Neural progenitor cell (in vitro differentiated cells): ENCODE measurements around the gene BRSK2. TPM values are rescaled to one million over a fixed set of nuclear protein-coding genes. Genes with fewer than 3 reads are reported as not detected.

Experiments used
- DNase-seq: peaks from one replicate; pipeline ENCODE4 v3.0.0-alpha.2; 2016; ENCODE audit warnings: low spot score
- H2AFZ ChIP-seq: fragments of 200-600 bp; sonication (generic); replicated peaks from 2 replicates; pipeline ENCODE4 v1.6.1; 2016; ENCODE audit warnings: antibody characterized with exemption
- H3F3A ChIP-seq: fragments of 200-600 bp; sonication (generic); 2 replicates; pipeline ENCODE4 v1.6.1; 2016; ENCODE audit warnings: antibody characterized with exemption, low read depth
- H3K27ac ChIP-seq: fragments of 200-600 bp; sonication (generic); 2 replicates; pipeline ENCODE4 v1.5.1; 2016; ENCODE audit warnings: mild to moderate bottlenecking
- H3K27me3 ChIP-seq: fragments of 200-600 bp; sonication (generic); 2 replicates; pipeline ENCODE4 v1.6.1; 2016; ENCODE audit warnings: mild to moderate bottlenecking, moderate library complexity
- H3K36me3 ChIP-seq: fragments of 200-600 bp; sonication (generic); 2 replicates; pipeline ENCODE4 v1.5.1; 2016
- H3K4me1 ChIP-seq: fragments of 200-600 bp; sonication (generic); 2 replicates; pipeline ENCODE4 v1.6.1; 2016; ENCODE audit warnings: mixed run types
- H3K4me2 ChIP-seq: fragments of 200-600 bp; sonication (generic); 2 replicates; pipeline ENCODE4 v1.6.1; 2016
- H3K4me3 ChIP-seq: fragments of 200-600 bp; sonication (generic); 2 replicates; pipeline ENCODE4 v1.5.1; 2016
- H3K79me2 ChIP-seq: fragments of 200-600 bp; sonication (generic); 2 replicates; pipeline ENCODE4 v1.6.1; 2016; ENCODE audit warnings: low read depth
- H3K9ac ChIP-seq: fragments of 200-600 bp; sonication (generic); 2 replicates; pipeline ENCODE4 v1.6.1; 2016
- H3K9me3 ChIP-seq: fragments of 200-600 bp; sonication (generic); 2 replicates; pipeline ENCODE4 v1.5.1; 2016; ENCODE audit warnings: low read depth
- H4K20me1 ChIP-seq: fragments of 200-600 bp; sonication (generic); 2 replicates; pipeline ENCODE4 v1.6.1; 2016; ENCODE audit warnings: low read depth
- H3K27ac Mint-ChIP-seq: 3 replicates; pipeline ENCODE4 v1.8.0; 2021; ENCODE audit warnings: mixed read lengths
- H3K27me3 Mint-ChIP-seq: 2 replicates; pipeline ENCODE4 v1.8.0; 2022; ENCODE audit warnings: low read depth, mild to moderate bottlenecking, inconsistent platforms, moderate library complexity, mixed read lengths; ENCODE audit not compliant: insufficient read depth
- H3K36me3 Mint-ChIP-seq: 3 replicates; pipeline ENCODE4 v1.8.0; 2021; ENCODE audit warnings: mixed read lengths
- H3K4me1 Mint-ChIP-seq: 3 replicates; pipeline ENCODE4 v1.8.0; 2021; ENCODE audit warnings: mixed read lengths
- H3K4me3 Mint-ChIP-seq: 3 replicates; pipeline ENCODE4 v1.8.0; 2021; ENCODE audit warnings: mild to moderate bottlenecking, moderate library complexity, mixed read lengths
- H3K9me3 Mint-ChIP-seq: 3 replicates; pipeline ENCODE4 v1.8.0; 2020; ENCODE audit warnings: mixed read lengths
- EZH2 ChIP-seq: fragments of 200-600 bp; sonication (generic); IDR thresholded peaks from 2 replicates; pipeline ENCODE4 v1.6.1; 2017; ENCODE audit warnings: antibody characterized with exemption, mild to moderate bottlenecking, moderate library complexity
- EZH2phosphoT487 ChIP-seq: fragments of 200-600 bp; sonication (generic); IDR thresholded peaks from 2 replicates; pipeline ENCODE4 v1.6.1; 2017; ENCODE audit warnings: antibody characterized with exemption
- total RNA-seq: library from RNA; depleted of rRNA; stranded (reverse); fragments of >200 nt; gene quantifications from 2 replicates; pipeline ENCODE4 v1.2.3, GENCODE V29; 2015; ENCODE audit warnings: low replicate concordance
- TF ChIP-seq, protein P1 (sequence below): fragments of 200-600 bp; sonication (generic); IDR thresholded peaks from 2 replicates; pipeline ENCODE4 v1.5.1; 2017; ENCODE audit warnings: antibody characterized with exemption, mild to moderate bottlenecking

The BRSK2 gene
- total RNA-seq, 1 donor from 2014 or later = 8.2 TPM

DNA sequence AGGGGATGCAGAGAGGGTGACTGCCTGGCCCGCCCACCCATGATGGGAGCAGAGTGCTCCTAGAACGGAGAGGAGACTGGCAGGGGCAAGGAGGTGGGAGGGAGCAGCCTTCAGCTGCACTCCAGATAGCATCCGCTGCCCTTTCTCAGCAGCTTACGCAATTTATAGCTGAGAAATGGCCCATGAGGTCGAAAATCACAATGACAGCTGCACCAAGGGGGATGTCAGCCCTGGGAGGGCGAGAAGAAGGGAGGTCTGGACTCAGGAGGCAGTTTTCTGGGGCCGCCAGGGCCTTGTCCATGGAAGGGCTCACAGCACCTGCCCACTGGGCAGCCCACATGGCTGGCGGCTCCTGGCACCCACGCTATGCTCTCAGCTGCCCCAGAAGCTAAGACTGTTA lies 114.4 kb downstream of the BRSK2 start:
- no peak overlapping the region for H2AFZ ChIP-seq
- H3K36me3 ChIP-seq = no peaks in the 10 kb centered on the region
- H4K20me1 ChIP-seq = peaks cover 49% of the 10 kb centered on the region
- Mint-ChIP-seq H3K27ac (no peak overlapping the region), H3K4me1 (peaks cover 15% of the 10 kb centered on the region), H3K27me3 (peaks cover 2% of the 10 kb centered on the region), H3K9me3 (no peaks in the 10 kb centered on the region), H3K36me3 (peaks cover 1% of the 10 kb centered on the region), H3K4me3 (no peak overlapping the region)
- no peak for DNase-seq
- H3K9me3 ChIP-seq = no peaks in the 10 kb centered on the region
- peaks cover 20% of the 10 kb centered on the region for H3K79me2 ChIP-seq
- H3K27me3 ChIP-seq = no peaks in the 10 kb centered on the region
- H3K4me1 ChIP-seq = peaks cover 13% of the 10 kb centered on the region
- no peak for TF ChIP-seq EZH2
- TF ChIP-seq, protein P1, sequence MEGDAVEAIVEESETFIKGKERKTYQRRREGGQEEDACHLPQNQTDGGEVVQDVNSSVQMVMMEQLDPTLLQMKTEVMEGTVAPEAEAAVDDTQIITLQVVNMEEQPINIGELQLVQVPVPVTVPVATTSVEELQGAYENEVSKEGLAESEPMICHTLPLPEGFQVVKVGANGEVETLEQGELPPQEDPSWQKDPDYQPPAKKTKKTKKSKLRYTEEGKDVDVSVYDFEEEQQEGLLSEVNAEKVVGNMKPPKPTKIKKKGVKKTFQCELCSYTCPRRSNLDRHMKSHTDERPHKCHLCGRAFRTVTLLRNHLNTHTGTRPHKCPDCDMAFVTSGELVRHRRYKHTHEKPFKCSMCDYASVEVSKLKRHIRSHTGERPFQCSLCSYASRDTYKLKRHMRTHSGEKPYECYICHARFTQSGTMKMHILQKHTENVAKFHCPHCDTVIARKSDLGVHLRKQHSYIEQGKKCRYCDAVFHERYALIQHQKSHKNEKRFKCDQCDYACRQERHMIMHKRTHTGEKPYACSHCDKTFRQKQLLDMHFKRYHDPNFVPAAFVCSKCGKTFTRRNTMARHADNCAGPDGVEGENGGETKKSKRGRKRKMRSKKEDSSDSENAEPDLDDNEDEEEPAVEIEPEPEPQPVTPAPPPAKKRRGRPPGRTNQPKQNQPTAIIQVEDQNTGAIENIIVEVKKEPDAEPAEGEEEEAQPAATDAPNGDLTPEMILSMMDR = no peak
- TF ChIP-seq EZH2phosphoT487 = no peak
- H3K4me3 ChIP-seq = no peak overlapping the region
- no peaks in the 10 kb centered on the region for H3F3A ChIP-seq
- no peak overlapping the region for H3K4me2 ChIP-seq
- H3K9ac ChIP-seq = no peak overlapping the region
- H3K27ac ChIP-seq = no peak overlapping the region

DNA sequence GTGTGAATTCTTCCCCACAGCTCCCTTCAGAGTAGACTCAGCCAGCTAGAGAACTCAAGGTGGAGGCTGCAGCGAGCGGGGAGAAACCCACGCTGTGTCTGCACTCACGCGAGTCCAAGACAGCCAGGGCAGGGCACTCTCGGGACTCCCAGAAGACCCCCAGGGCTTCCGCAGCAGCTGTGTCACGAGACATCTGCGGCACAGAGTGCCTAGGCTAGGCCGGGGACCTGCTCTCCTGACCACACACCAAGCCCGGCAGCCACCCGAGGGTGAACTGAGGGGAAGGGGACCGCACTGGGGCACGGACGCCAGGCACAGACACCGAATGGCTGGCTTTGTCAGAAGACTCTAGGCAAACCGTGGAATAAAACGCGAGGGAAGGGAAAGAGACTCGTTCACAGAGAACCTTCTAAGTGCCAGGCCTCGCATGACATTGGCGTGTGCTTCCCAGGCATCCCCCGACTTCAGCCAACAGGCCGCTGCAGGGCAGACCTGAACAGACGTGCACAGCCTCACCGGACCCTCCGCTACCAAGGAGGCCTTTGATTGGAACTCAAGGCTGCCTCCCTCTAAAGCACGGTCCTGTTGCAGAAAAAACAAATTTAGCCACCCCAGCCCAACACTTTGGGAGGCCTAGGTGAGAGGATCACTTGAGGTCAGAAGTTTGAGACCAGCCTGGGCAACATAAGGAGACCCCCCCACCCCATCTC lies 115.0 kb downstream of the BRSK2 start:
- Mint-ChIP-seq H3K4me3 (no peak overlapping the region), H3K27ac (no peak overlapping the region), H3K27me3 (peaks cover 2% of the 10 kb centered on the region), H3K36me3 (no peaks in the 10 kb centered on the region), H3K9me3 (no peaks in the 10 kb centered on the region), H3K4me1 (peaks cover 21% of the 10 kb centered on the region)
- no peak for TF ChIP-seq EZH2phosphoT487
- no peak for TF ChIP-seq EZH2
- TF ChIP-seq, protein P1 = no peak
- Histone ChIP-seq H3F3A (no peaks in the 10 kb centered on the region), H3K9me3 (no peaks in the 10 kb centered on the region), H3K4me2 (no peak overlapping the region), H3K4me1 (peaks cover 13% of the 10 kb centered on the region), H2AFZ (no peak overlapping the region), H3K4me3 (no peak overlapping the region), H3K27me3 (no peaks in the 10 kb centered on the region), H3K9ac (no peak overlapping the region), H3K27ac (no peak overlapping the region), H3K36me3 (no peaks in the 10 kb centered on the region), H3K79me2 (peaks cover 26% of the 10 kb centered on the region), H4K20me1 (peaks cover 55% of the 10 kb centered on the region)
- DNase-seq = no peak

DNA sequence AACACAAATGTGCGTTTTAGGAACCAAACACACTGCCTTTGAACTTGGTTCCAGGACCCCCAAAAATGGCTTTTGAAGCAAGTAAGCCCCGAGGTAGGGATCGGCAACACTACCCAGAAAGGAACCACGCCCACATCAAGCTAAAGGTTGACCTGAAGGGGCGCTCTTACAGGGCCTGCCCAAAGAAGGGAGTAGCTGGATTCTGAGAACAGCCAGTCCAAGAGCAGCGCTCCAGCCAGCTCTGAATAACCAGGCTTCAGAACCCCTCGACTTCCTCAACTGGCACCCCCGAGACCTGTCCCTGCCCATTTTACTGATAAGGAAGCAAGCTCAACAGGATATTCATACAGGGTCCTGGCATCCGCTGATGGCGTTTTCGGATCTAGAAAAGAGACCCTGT lies 115.7 kb downstream of the BRSK2 start:
- Mint-ChIP-seq H3K4me3 (no peak overlapping the region), H3K27me3 (peaks cover 2% of the 10 kb centered on the region), H3K36me3 (no peaks in the 10 kb centered on the region), H3K9me3 (no peaks in the 10 kb centered on the region), H3K27ac (no peak overlapping the region), H3K4me1 (peaks cover 21% of the 10 kb centered on the region)
- Histone ChIP-seq H3K36me3 (no peaks in the 10 kb centered on the region), H3K4me3 (no peak overlapping the region), H3K27ac (no peak overlapping the region), H3F3A (no peaks in the 10 kb centered on the region), H3K9me3 (no peaks in the 10 kb centered on the region), H3K4me1 (peaks cover 13% of the 10 kb centered on the region), H4K20me1 (peaks cover 55% of the 10 kb centered on the region), H3K79me2 (peaks cover 26% of the 10 kb centered on the region), H3K4me2 (no peak overlapping the region), H3K9ac (no peak overlapping the region), H3K27me3 (no peaks in the 10 kb centered on the region), H2AFZ (no peak overlapping the region)
- TF ChIP-seq, protein P1 = peak; percentile 43
- no peak for TF ChIP-seq EZH2phosphoT487
- DNase-seq = peak; percentile 45
